ENCODE results near the gene TNIP3. TPM values are rescaled to one million over a fixed set of nuclear protein-coding genes. Genes with fewer than 3 reads are reported as not detected.
A peak's percentile ranks its signal among the peaks of the same experiment; 100 is the strongest.

TNIP3 gene
- total and polyA plus RNA-seq, 10 donors: 0.24 to 3.8 (median 1.5) TPM

- no peaks in the 10 kb centered on the region for H3K9me3 ChIP-seq
- no peak for DNase-seq
- WGBS, 5 donors: 42 to 50% (median 45%) methylated on average over 3 of the region's 3 CpGs
- no peak overlapping the region for H3K4me3 ChIP-seq
- intact Hi-C loops (cut with DNase I; ENCODE audit: low total_unique reads): no loop called here
- no peaks in the 10 kb centered on the region for H3K36me3 ChIP-seq
- H3K4me1 ChIP-seq: peaks cover 0 to 46% (median 15%) of the 10 kb centered on the region in 6 donors
- peak overlapping the region in 5 of 8 donors; percentile 25 to 71 (median 61) for H3K27ac ChIP-seq
- peaks cover 0 to 4% (median 0%) of the 10 kb centered on the region in 7 donors for H3K27me3 ChIP-seq (replicated peaks in 1 of 7)
- TF ChIP-seq POLR2AphosphoS5 (IDR thresholded peaks at IDR 0.05) (peak in 1 of 3 donors; percentile 43), POLR2A (IDR thresholded peaks at IDR 0.05) (no peak)
- TF ChIP-seq, protein P1, sequence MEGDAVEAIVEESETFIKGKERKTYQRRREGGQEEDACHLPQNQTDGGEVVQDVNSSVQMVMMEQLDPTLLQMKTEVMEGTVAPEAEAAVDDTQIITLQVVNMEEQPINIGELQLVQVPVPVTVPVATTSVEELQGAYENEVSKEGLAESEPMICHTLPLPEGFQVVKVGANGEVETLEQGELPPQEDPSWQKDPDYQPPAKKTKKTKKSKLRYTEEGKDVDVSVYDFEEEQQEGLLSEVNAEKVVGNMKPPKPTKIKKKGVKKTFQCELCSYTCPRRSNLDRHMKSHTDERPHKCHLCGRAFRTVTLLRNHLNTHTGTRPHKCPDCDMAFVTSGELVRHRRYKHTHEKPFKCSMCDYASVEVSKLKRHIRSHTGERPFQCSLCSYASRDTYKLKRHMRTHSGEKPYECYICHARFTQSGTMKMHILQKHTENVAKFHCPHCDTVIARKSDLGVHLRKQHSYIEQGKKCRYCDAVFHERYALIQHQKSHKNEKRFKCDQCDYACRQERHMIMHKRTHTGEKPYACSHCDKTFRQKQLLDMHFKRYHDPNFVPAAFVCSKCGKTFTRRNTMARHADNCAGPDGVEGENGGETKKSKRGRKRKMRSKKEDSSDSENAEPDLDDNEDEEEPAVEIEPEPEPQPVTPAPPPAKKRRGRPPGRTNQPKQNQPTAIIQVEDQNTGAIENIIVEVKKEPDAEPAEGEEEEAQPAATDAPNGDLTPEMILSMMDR (IDR thresholded peaks at IDR 0.05 in 8 of 11, conservative IDR thresholded peaks at IDR 0.05 in 3 of 11): no peak
Observed at GRCh38 chr4:121189326-121190215, 25.4 kb upstream of the TNIP3 start.

- Histone ChIP-seq H3K4me3 (no peak overlapping the region), H3K9me3 (no peaks in the 10 kb centered on the region), H3K27ac (no peak overlapping the region), H3K27me3 (replicated peaks in 1 of 7) (peaks cover 0 to 3% (median 0%) of the 10 kb centered on the region in 7 donors), H3K36me3 (no peaks in the 10 kb centered on the region), H3K4me1 (peaks cover 0 to 52% (median 14%) of the 10 kb centered on the region in 6 donors)
- 89 to 100% (median 90%) methylated on average over 1 of the region's 1 CpG for WGBS, 5 donors
- no peak for DNase-seq
- intact Hi-C loops (cut with DNase I; ENCODE audit: low total_unique reads): no loop called here
- TF ChIP-seq POLR2A (IDR thresholded peaks at IDR 0.05) (no peak), POLR2AphosphoS5 (IDR thresholded peaks at IDR 0.05) (no peak)
- TF ChIP-seq, protein P1 (IDR thresholded peaks at IDR 0.05 in 8 of 11, conservative IDR thresholded peaks at IDR 0.05 in 3 of 11): no peak
Observed at GRCh38 chr4:121187206-121187605, 23.1 kb upstream of the TNIP3 start.

- Histone ChIP-seq H3K27me3 (replicated peaks in 1 of 7) (no peaks in the 10 kb centered on the region), H3K36me3 (no peaks in the 10 kb centered on the region), H3K4me3 (no peak overlapping the region), H3K4me1 (peaks cover 0 to 52% (median 9%) of the 10 kb centered on the region in 6 donors), H3K9me3 (no peaks in the 10 kb centered on the region), H3K27ac (no peak overlapping the region)
- intact Hi-C loops (cut with DNase I; ENCODE audit: low total_unique reads): no loop called here
- no peak for DNase-seq
- TF ChIP-seq, protein P1 (IDR thresholded peaks at IDR 0.05 in 8 of 11, conservative IDR thresholded peaks at IDR 0.05 in 3 of 11): no peak
- TF ChIP-seq POLR2AphosphoS5 (IDR thresholded peaks at IDR 0.05) (no peak), POLR2A (IDR thresholded peaks at IDR 0.05) (no peak)
- WGBS, 5 donors: 58 to 76% (median 70%) methylated on average over 10 of the region's 10 CpGs
Observed at GRCh38 chr4:121185960-121186359, 21.8 kb upstream of the TNIP3 start.

DNA sequence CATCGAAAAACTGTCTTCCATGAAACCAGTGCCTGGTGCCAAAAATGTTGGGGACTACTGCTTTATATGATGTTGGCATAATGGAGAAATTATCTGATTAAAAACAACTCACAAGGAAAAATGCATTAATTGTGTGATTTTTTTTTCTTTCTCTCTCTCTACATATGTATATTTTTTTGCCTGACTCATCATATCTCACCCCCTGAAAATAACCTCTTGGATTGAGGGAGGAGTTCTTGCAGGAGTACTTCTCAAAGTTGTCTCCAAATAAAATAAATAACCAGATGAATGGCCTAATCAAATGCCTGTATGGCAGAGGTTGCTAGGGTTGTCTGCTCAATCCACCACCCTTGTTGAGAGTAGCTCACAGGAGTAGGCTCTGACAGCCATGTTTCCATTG is 19.9 kb upstream of the TNIP3 start:
- H3K36me3 ChIP-seq: no peaks in the 10 kb centered on the region
- H3K4me3 ChIP-seq: no peak overlapping the region
- WGBS, 5 donors: 97 to 100% (median 98%) methylated on average over 1 of the region's 1 CpG
- no peaks in the 10 kb centered on the region for H3K9me3 ChIP-seq
- DNase-seq: no peak
- TF ChIP-seq, protein P1 (IDR thresholded peaks at IDR 0.05 in 8 of 11, conservative IDR thresholded peaks at IDR 0.05 in 3 of 11): no peak
- TF ChIP-seq POLR2A (IDR thresholded peaks at IDR 0.05): no peak
- H3K4me1 ChIP-seq: peaks cover 0 to 40% (median 3%) of the 10 kb centered on the region in 6 donors
- intact Hi-C loops (cut with DNase I; ENCODE audit: low total_unique reads): no loop called here
- H3K27me3 ChIP-seq (replicated peaks in 1 of 7): no peaks in the 10 kb centered on the region
- no peak overlapping the region for H3K27ac ChIP-seq
